SW480 (cell line): Measurements from ENCODE around the gene OPA3.

ENCODE experiments used
- DNase-seq: peaks from one replicate; pipeline ENCODE4 v3.0.0-alpha.2; 2016; ENCODE audit warnings: low spot score

OPA3 gene

GRCh38 chr19:45598267-45599001 is 13.8 kb upstream of the OPA3 start:
- DNase-seq = no peak

DNA sequence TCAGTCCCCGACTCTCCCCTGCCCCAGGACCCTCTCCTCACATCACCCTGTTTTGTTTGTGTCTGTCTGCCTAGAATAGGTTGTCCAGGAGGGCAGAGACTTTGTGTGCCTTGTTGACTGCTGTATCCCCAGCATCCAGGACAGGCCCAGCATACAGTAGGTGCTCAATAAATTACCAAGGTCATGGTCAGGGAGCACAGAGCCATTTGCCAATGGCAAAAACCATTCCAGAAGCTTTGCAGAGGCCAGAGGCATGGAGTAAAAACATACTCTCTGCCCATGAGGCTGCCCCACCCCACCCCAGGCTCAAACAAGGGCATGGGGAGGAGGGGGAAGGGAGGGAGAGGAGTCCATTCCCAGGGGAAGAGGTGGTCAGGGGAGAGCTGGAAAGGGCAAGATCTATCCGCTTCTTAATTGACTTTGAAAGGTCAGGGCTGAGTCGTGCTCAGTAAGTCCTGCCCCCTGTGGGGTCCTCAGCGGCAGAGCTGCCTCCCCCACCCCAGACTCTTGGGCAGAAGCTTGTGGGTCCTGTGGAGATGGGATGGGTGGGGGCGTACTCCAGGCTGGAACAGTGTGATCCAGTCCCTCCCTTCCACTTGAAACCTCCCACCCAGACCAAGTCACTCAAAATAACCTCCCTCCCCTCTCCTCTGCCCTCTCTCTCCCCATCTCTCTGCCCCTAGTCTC is 13.0 kb upstream of the OPA3 start:
- no peak for DNase-seq

DNA sequence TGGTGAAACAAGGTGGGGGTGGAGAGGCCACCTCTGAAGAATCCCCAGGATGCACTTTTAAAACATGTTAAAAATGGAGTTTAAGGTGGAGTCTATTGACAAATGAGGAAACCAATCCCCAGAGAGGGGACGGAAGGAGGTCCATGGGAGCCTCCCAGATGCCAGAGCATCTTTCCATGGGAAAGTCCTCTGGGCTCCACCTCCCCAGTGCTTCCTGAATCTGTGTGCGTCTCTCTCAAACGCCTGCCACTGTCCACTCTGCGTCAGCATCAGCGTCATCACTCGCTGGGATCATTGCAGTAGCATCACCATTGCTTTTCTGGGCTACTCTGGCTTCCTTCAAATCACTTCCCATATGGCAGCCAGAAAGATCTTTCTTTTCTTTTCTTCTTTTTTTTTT is 11.2 kb upstream of the OPA3 start:
- no peak for DNase-seq

DNA sequence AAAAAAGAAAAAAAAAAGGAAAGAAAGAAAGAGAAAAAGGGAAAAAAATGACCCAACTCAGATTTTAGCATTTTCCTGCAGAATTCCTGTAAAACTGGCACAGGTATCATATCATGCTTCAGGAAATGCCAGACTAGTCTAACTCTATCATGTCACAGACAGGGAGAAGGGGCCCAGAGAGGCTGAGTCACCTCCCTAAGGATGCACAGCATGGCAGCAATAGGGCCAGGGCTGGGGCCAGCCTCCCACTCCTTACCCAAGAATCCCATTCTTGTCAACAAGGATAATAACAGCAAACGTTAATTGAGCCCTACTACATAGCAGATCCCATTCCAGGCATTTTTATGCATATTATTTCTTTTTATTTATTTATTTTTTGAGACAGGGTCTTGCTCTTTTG is 8.9 kb upstream of the OPA3 start:
- no peak for DNase-seq

- no peak for DNase-seq
Measured at GRCh38 chr19:45592366-45592765, 7.8 kb upstream of the OPA3 start.

DNA sequence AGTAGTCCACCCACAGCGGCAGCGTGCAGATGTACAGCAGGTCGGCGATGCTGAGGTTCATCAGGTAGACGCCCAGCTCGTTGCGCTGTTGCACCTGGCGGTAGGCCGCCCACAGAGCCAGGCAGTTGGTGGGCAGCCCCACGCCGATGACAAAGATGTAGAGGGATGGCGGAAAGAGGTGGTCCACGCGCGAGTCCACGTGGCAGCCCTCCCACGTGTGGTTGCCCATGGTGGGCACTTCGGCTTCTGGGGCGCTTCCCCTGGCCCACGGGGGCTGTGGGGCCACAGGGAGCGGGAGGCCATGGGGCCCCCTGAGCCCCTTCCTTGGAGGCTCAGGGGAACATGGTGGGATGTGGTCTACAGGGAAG is 7.0 kb upstream of the OPA3 start:
- DNase-seq = no peak

DNA sequence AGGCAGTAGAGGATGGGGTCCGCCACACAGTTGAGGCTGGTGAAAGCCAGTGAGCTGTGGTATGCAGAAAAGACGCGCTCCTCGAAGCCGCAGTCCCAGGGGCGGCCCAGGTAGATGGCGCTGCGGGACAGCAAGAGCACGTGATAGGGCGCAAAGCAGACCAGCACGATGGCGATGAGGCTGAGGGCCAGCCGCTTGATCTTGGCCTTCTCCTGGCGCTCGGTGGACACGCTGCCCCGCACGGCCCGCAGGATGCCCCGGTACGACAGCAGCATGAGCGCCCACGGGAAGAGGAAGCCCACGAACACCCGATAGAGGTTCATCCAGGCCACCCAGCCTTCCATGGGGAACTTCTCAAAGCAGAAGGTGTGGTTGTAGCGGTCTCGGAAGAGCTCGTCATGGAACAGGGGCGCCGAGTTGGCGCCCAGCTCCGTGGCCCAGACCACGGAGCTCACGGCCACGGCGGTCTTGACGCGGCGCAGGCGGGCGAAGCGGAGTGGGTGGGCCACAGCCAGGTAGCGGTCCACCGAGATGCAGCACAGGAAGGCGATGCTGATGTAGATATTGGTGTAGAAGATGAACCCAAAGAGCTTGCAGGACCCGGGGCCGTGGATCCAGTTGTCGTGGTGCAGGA is 6.5 kb upstream of the OPA3 start:
- peak; percentile 76 for DNase-seq

GRCh38 chr19:45590300-45591003 is 5.8 kb upstream of the OPA3 start:
- DNase-seq = no peak

DNA sequence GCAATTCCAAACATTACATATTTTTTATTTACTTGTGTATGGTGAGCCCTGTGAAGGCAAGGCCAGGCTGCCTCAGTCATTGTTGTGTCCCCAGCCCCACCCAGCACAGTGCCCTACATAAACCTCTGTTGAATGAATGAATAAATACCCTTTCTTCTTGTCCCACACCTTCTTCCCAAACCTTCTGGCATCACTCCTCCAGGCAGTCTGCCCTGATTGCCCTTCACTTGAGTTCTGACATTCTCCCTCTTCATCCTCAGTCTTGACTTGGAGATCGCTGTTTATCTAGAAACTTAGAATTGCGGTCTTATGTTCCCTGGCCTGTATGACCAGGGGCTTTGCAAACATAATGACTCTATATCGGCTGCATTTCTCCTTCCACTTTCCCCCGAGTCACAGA is 5.2 kb upstream of the OPA3 start:
- no peak for DNase-seq

GRCh38 chr19:45587873-45588272 is 3.3 kb upstream of the OPA3 start:
- DNase-seq = no peak

DNA sequence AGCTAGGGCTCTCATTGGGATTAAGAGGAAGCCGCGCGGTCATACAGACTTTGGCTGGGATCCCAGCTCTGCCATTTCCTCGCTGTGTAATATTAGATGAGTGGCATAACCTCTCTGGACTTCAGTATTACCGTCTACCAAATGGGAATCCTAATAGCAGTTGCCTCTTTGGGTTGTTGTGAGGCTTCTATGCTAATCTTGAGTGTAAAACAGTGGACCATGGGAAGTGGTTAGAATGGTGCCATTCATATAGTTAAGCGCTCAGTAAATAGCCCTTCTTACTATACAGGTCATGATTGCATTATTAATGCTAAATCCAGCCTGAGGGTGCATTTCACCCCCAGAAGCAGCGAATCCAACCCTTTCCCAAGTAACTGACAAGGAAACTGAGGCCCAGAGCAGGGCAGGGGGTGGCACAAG is 566 bp upstream of the OPA3 start:
- no peak for DNase-seq

DNA sequence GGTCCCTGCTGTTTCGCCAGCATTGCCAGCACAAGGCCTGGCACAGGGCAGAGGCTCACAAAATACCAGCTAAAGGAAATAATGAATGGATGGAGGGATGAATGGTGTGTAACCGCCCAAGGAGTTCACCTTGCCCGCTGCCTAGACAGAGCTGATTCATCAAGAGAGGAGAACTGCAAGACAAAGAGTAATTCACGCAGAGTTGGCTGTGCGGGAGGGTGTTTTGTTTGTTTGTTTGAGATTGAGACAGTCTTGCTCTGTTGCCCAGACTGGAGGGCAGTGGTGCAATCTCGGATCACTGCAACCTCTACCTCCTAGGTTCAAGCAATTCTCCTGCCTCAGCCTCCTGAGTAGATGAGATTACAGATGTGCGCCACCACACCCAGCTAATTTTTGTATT is 3.0 kb downstream of the OPA3 start:
- no peak for DNase-seq

- no peak for DNase-seq
Measured at GRCh38 chr19:45578861-45579260, 5.7 kb downstream of the OPA3 start.

DNA sequence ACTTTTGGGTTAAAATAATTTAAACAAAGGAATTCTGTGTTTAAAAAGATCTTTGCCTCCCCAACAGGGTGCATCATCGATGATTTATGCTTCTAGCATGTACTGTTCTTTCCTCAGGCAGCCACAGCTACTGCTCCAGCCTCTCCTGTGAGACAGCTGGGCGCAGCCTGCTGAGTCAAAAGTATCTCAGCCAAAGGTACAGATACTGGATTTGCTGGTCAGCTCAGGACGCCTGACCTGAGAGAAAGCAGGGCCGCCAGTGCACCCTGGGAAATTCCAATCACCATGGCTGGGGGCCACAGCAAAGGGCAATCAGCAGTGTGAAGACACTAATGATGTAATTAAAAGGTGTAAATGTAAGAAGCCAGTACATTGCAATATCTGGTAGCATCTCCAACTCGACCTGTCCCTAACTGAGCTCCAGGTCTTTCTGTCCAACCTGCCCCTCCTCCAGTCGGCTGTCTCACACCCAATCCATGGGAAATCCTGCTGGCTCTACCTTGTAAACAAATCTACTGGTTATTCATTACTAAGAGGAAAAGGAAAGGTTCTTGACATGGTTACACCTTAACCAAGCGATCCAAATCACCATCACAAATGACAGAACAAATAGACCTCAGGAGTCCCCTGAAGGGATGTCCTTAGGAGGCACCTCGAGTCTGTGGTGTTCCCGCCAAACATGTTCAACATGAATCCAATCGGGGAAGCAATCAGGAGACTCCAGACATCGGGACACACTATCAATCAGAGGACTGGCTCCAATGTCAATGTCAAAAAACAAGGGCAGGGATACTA is 7.3 kb downstream of the OPA3 start:
- DNase-seq = no peak

DNA sequence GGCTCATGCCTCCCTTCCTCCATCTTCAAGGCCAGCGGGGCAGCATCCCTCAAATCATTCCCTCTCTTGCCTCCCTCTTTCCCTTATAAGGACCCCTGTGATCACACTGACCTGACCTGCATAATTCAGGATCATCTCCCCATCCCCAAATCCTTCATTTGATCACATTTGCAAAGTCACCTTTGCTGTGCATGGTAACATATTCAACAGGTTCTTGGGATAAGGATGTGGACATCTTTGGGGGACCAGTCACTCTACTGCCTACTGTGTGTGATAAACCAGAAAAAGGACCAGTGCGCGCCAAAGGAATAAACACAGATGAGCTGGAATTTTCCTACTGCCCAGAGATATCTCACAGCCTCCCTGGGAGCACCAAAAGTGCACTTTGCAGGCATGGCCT is 7.9 kb downstream of the OPA3 start:
- no peak for DNase-seq

- DNase-seq = no peak
Measured at GRCh38 chr19:45575216-45575615, 9.4 kb downstream of the OPA3 start.

DNA sequence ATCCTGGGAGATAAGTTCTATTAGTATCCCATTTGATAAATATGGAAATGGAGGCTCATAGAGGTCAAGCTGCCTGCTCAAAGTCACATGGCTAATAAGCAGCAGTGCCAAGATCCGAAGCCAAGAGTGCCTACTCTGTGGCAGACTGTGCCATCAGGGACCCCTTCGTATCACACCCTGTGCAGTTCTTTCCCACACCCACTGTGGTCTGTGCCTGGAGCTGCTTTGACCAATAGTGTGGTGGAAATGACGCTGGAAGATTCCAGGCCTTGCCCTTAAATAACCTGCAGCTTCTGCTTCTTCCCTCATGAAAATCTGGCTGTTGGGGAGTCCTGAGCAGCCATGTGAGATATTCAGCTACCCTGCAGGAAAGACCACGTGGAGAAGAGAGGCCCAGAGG is 10.1 kb downstream of the OPA3 start:
- no peak for DNase-seq

GRCh38 chr19:45571457-45572220 is 13.0 kb downstream of the OPA3 start:
- DNase-seq = no peak

DNA sequence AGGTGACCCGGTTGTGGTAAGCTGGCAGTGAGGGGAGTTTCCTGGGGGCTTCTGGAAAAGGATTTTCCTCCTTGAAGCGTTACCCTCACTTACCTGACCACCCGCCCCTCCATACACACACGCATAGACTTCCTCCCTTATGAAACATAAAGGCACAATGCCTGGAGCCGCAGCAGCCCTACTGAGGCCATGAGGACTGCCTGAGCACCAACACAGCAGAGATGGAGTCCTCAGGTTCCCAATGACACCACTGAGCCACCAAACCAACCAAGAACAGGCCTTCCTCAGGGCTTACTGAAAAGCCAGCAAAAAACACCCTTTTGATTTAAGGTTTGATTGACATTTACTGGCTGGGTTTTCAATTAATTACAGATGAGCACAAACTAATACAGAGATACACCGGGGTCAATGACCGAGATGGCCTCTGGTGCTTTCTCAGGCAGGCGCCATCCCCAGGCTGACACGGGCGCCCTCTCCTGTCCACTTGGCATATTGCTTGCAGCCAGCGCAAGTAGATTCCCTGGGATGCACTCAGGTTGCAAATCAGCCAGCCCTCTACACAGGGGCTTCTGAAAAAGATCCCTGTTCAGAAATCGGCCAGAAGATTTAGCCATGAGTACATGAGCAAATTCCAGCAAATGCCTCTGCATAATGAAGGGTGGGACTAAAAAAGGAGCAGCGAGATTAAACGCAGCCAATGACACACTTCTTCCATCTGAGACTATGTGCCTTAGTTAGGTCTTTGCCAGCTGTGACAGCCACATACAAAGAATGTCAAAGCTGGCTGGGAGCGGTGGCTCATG is 14.8 kb downstream of the OPA3 start:
- no peak for DNase-seq

DNA sequence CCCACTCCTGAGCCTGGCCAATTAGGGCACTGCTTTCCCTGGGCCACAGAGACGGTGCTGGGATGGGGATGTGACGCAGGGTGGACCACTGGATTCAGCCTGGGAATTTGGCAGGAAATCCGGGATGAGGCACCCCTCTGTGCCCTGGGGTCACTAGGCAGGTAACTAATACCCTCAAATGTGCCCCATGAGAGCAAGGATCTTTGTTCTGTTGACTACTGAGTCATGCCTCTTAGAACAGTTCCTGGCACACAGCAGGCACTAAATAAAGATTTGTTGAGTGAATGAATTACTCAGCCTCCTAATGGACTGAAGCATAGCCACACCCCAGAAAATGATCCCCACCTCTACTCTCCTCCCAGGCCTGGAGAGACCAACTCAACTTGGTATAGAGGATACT is 15.9 kb downstream of the OPA3 start:
- DNase-seq = no peak
